IPS-11a (cell line): Measurements from ENCODE around the gene MIGA1.
"Not testable (repeated sequence)": the region's sequence is repeated elsewhere in the genome, so short reads cannot be mapped to it uniquely, and the experiment has no call there.

Experiments used
- H3K4me3 ChIP-seq: one replicate; pipeline ENCODE4 v1.5.1; 2013; ENCODE audit warnings: low read depth, low read length, control low read depth

The MIGA1 gene

GRCh38 chr1:77905603-77906002 is 126.2 kb downstream of the MIGA1 start:
- H3K4me3 ChIP-seq, result no peak overlapping the region

GRCh38 chr1:77906019-77906545 is 126.6 kb downstream of the MIGA1 start:
- no peak overlapping the region for H3K4me3 ChIP-seq

- no peak overlapping the region for H3K4me3 ChIP-seq
Measured at GRCh38 chr1:77906624-77907023, 127.2 kb downstream of the MIGA1 start.

GRCh38 chr1:77910116-77910515 is 130.7 kb downstream of the MIGA1 start:
- H3K4me3 ChIP-seq, result no peak overlapping the region

- not testable (repeated sequence) for H3K4me3 ChIP-seq
Measured at GRCh38 chr1:77918918-77919317, 139.5 kb downstream of the MIGA1 start.

- H3K4me3 ChIP-seq, result no peak overlapping the region
Measured at GRCh38 chr1:77925518-77925917, 146.1 kb downstream of the MIGA1 start.

- no peak overlapping the region for H3K4me3 ChIP-seq
Measured at GRCh38 chr1:77925956-77926355, 146.5 kb downstream of the MIGA1 start.

- H3K4me3 ChIP-seq, result no peak overlapping the region
Measured at GRCh38 chr1:77926561-77927357, 147.3 kb downstream of the MIGA1 start.

- H3K4me3 ChIP-seq, result no peak overlapping the region
Measured at GRCh38 chr1:77927414-77927813, 148.0 kb downstream of the MIGA1 start.
